Thoracic aorta endothelial cell (primary cell): ENCODE data around the gene ATP5F1B. TPM values are rescaled to one million over a fixed set of nuclear protein-coding genes. Genes with fewer than 3 reads are reported as not detected.

ENCODE experiments used
- small RNA-seq: library from RNA; depleted of rRNA; stranded (forward); fragments of <200 nt; gene quantifications from one replicate; pipeline ENCODE3, GENCODE V24; 2012
- total RNA-seq: library from RNA; depleted of rRNA; stranded (reverse); fragments of >200 nt; gene quantifications from 2 replicates; pipeline ENCODE4 v1.2.3, GENCODE V29; 2012

Gene ATP5F1B
- total RNA-seq: 679 and 680 TPM in 2 replicates

DNA sequence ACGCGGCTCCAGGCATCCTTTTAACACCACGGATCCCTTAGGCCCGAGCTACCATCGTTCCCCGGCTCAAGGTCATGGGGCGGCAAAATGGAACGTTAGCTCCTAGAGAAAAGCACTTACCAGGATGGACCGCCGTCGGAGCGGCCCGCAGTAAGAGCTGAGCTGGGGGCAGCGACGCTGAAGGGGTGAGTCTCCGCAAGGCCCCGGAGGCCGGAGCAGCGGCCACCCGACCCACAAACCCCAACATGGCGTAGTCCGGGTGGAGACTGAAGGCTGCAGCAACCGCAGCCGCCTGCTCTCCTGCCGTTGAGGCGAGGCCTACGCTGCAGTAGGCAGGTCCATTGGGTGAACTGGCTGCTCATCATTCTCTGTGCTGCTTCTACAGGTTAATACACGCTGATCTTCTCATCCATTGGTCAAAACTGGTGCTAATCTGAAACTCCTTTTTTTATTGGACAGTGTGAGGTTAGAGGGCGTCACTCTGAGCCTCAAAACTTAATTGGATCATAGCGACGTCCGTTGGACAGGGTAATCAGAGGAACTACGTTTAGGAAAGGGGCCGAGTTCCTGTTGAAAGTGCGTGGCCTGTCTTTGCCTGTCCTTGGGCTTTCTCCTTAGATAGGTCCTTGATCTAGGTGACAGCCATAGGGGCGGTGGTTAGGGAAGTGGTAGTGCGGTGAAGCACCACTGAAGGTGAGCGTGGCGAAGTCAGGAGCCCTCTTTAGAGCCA, at the start of gene ATP5F1B:
TSS of gene ATP5F1B (minus strand) at position 268 of the 730 bp plus-strand sequence. CDS start at position 247, 21 bp downstream.

DNA sequence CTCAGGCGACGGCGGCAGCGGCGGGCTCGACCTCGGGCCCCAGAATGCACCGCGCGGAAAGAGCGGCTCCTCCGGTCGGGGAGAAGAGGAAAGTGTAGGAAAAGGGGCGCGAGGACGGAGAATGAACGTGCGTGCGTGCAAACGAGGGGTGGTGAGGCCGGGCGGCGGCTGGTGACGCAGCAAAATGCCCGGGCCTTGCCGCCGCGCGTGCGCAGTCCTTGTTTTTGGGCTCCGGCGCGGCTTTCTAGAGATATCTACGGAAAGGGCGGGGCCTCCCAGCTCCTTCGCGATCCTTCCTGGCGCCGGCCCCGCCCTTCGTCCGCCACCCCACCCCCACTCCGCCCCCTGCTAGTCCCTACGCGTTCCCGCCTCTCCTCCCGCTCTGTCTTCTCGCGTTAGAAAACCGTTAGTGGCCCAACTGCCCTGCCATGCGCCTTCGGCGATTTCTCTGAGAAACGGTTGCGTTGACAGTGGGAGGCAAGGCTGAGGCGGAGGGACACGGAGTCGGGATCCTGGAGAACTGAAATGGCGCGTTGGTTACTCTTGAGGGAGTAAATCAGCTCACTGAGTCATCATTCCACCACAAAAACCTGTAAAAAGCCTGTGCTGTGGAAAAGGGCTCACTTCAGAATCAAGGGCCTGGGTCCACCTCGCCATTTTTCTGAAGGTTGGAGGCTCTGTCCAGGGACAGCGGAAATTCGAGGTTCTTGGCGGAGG, 42.5 kb upstream of the ATP5F1B start, which contains the start of gene PTGES3:
TSS of gene PTGES3 (minus strand) at position 156 of the 717 bp plus-strand sequence. CDS start 285 bp downstream, outside the sequence.

DNA sequence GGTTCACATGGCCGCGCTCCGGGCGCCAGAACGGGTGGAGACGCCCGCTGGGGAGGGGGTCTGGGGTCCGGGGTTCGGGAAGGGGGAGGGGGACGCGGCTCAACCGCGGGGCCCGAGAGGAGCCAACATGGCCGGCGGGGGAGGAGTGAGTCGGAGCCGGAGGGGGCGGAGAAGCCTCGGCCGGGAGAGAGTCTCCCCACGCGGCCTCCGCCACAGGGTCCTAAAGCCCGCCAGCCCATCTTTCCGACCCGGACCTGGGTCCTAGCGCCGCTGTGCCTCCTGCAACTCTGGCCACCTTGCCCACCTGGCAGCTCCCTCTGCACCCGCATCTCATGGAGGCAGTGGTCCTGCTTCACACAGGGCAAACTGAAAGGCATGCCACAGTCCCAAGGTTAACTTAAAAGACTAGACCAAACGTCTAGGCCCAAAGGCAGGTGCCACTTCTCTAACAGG, 15.6 kb downstream of the ATP5F1B start, which contains the start of gene BAZ2A:
TSS of gene BAZ2A (minus strand) at position 147 of the 453 bp plus-strand sequence. CDS start 12,796 bp downstream, outside the sequence.

Small RNA genes within 50 kb of the gene (small RNA-seq; reads per million reads assigned to genes)
- gene RN7SL809P (not detected), gene RNU6-343P (not detected), gene SNORD59A (2,776 reads per million, percentile 100 among the genes with 10 or more reads in this experiment)

Other genes with a start within 250 kb of the ATP5F1B start
- 14.6 and 17.9 TPM in 2 replicates for gene TIMELESS, start 196.6 kb downstream of the ATP5F1B start, total RNA-seq
- gene MIP, start 191.3 kb downstream of the ATP5F1B start, total RNA-seq: not detected in 2 replicates
- 2.6 and 2.7 TPM in 2 replicates for gene SPRYD4, start 177.4 kb downstream of the ATP5F1B start, total RNA-seq
- gene GLS2, start 157.8 kb downstream of the ATP5F1B start, total RNA-seq: 0.13 and 0.22 TPM in 2 replicates
- 43.8 and 53.7 TPM in 2 replicates for gene RBMS2, start 124.2 kb downstream of the ATP5F1B start, total RNA-seq
- 54.4 and 69.6 TPM in 2 replicates for gene BAZ2A, start 15.7 kb downstream of the ATP5F1B start, total RNA-seq
- gene PTGES3, start 42.3 kb upstream of the ATP5F1B start, total RNA-seq: 210 and 239 TPM in 2 replicates
- gene NACA, start 79.3 kb upstream of the ATP5F1B start, total RNA-seq: 1,195 and 1,204 TPM in 2 replicates
- gene PRIM1, start 106.3 kb upstream of the ATP5F1B start, total RNA-seq: 21.8 and 35.1 TPM in 2 replicates
- 0.27 and 0.43 TPM in 2 replicates for gene HSD17B6, start 117.3 kb upstream of the ATP5F1B start, total RNA-seq